Gastrocnemius medialis (tissue), 4 donors: ENCODE measurements around the gene PDGFC. TPM values are rescaled to one million over a fixed set of nuclear protein-coding genes. Genes with fewer than 3 reads are reported as not detected.

Experiments used
- ATAC-seq, 2 donors: fragments of 150-250 bp; one replicate each; pipeline ENCODE4 v1.9.1; 2016
- DNase-seq, 2 donors: peaks; one replicate each; pipeline ENCODE4 v3.0.0-alpha.2; 2019
- H3K27ac ChIP-seq, 4 donors: fragments of 200-600 bp; sonication (generic); 1 replicate in 1 of 4; 2 replicates in 3 of 4; pipeline ENCODE4 v1.5.1; 2016 to 2018; ENCODE audit warnings: mild to moderate bottlenecking in 2 of 4, moderate library complexity in 1 of 4
- H3K27me3 ChIP-seq, 3 donors: fragments of 200-600 bp; sonication (generic) in 2 of 3; 1 replicate in 1 of 3; 2 replicates in 2 of 3; pipeline versions ENCODE4 v1.5.1 to v1.6.0; 2016 to 2019; ENCODE audit warnings: mild to moderate bottlenecking in 1 of 3, moderate library complexity in 1 of 3
- H3K36me3 ChIP-seq, 2 donors: fragments of 200-600 bp; sonication (generic) in 1 of 2; one replicate each; pipeline ENCODE4 v1.5.1; 2017 to 2018
- H3K4me1 ChIP-seq, 2 donors: fragments of 200-600 bp; sonication (generic) in 1 of 2; one replicate each; pipeline ENCODE4 v1.5.1; 2016 to 2017; ENCODE audit warnings: mild to moderate bottlenecking in 2 of 2
- H3K4me3 ChIP-seq, 4 donors: fragments of 200-600 bp; sonication (generic) in 3 of 4; 1 replicate in 1 of 4; 2 replicates in 3 of 4; pipeline ENCODE4 v1.5.1; 2016 to 2019; ENCODE audit warnings: mild to moderate bottlenecking in 2 of 4
- H3K9me3 ChIP-seq, 3 donors: fragments of 200-600 bp; sonication (generic) in 2 of 3; 1 replicate in 1 of 3; 2 replicates in 2 of 3; pipeline ENCODE4 v1.5.1; 2016 to 2019
- POLR2A ChIP-seq, 2 donors: fragments of 450-650 bp; IDR thresholded peaks; one replicate each; pipeline ENCODE4 v1.6.1; 2017; ENCODE audit warnings: antibody characterized with exemption in 2 of 2, mild to moderate bottlenecking in 2 of 2, moderate library complexity in 2 of 2
- in situ Hi-C, 4 donors: fragments of 200-750 bp; cut with MboI; loops; one replicate each; pipeline versions ENCODE4 v1.15.0 to v1.8.0; 2017; ENCODE audit warnings: low sequenced_read_pairs in 4 of 4
- intact Hi-C: fragments of 100-400 bp; cut with DNase I; formaldehyde crosslinking; loops from one replicate; pipeline ENCODE4 v1.15.1; 2023; ENCODE audit warnings: low total_unique reads
- total RNA-seq, 4 donors: library from RNA; depleted of rRNA; stranded (reverse); fragments of >200 nt; gene quantifications; one replicate each; pipeline versions ENCODE4 v1.1.0 to v1.2.3, GENCODE V29; 2016
- TF ChIP-seq, protein P1 (sequence below), 5 experiments: fragments of 450-650 bp in 3 of 5; fragments of 200-600 bp in 2 of 5; sonication (generic) in 2 of 5; IDR thresholded peaks in 4 of 5; conservative IDR thresholded peaks in 1 of 5; 1 replicate in 4 of 5; 2 replicates in 1 of 5; pipeline ENCODE4 v1.5.1; 2016 to 2019; ENCODE audit warnings: antibody characterized with exemption in 5 of 5, mild to moderate bottlenecking in 3 of 5, moderate library complexity in 3 of 5

Gene PDGFC, protein sequence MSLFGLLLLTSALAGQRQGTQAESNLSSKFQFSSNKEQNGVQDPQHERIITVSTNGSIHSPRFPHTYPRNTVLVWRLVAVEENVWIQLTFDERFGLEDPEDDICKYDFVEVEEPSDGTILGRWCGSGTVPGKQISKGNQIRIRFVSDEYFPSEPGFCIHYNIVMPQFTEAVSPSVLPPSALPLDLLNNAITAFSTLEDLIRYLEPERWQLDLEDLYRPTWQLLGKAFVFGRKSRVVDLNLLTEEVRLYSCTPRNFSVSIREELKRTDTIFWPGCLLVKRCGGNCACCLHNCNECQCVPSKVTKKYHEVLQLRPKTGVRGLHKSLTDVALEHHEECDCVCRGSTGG
- total RNA-seq = 10 to 100 TPM in 1 of 4 donors, 1 to 10 TPM in 3; 4.4 to 10.7 (median 6.3) TPM

DNA sequence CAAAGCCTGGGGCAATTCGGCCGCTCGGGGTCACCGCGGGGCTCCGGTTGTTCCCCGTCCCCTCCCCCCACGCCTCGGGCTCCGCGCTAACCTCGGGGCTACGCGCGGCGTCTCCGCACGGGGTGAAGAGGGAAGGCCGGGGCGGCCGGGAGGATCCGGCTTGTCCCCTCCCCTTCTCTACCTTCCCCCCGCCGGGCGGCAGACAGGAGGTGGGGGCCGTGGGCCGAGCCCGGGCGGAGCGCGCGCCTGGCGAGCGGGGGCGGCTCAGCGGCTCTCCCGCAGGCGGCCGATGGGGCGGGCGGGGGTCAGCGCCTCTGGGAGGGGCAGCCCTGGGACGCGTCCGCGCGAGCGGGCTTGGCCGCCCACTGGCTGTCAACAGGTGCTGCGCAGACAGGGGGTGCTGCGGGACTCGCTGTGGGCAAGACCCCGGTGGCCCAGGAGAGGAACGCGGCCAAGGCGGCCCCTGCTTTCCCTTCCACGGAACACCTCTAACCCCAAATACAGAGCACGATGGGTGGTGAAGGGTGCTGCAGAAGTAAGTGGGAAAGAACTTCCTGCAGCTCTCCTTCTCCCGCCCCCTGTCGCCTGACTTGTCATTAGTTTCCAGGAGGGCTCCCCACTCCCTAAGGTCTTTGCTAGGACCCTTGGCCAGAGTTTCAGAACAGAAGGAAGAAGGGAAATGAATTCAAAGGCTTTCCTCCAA lies at the start of gene PDGFC:
Gene PDGFC (minus strand): TSS at position 124 of the 703 bp plus-strand sequence. CDS start 896 bp downstream, outside the sequence.
- in situ Hi-C loops = loop anchor here in 2 of 4 donors (10.0 to 25.0 kb wide), 2 partner anchors 73 to 185 kb away; no protein-coding TSS in a partner anchor
- intact Hi-C loops = loop anchor here (1.0 to 5.0 kb wide), 2 partner anchors 73 to 200 kb away; no protein-coding TSS in a partner anchor
- Histone ChIP-seq H3K27me3 (no peaks in the 10 kb centered on the region), H3K27ac (peak within 1 kb of the TSS; percentile 80 to 86 (median 84)), H3K4me3 (peak within 1 kb of the TSS; percentile 74 to 79 (median 78)), H3K36me3 (no peaks in the 10 kb centered on the region), H3K9me3 (no peaks in the 10 kb centered on the region), H3K4me1 (peaks cover 22 to 26% of the 10 kb centered on the region in 2 donors)
- TF ChIP-seq POLR2A (IDR thresholded peaks at IDR 0.05) = peak; percentile 35 to 54
- TF ChIP-seq, protein P1, sequence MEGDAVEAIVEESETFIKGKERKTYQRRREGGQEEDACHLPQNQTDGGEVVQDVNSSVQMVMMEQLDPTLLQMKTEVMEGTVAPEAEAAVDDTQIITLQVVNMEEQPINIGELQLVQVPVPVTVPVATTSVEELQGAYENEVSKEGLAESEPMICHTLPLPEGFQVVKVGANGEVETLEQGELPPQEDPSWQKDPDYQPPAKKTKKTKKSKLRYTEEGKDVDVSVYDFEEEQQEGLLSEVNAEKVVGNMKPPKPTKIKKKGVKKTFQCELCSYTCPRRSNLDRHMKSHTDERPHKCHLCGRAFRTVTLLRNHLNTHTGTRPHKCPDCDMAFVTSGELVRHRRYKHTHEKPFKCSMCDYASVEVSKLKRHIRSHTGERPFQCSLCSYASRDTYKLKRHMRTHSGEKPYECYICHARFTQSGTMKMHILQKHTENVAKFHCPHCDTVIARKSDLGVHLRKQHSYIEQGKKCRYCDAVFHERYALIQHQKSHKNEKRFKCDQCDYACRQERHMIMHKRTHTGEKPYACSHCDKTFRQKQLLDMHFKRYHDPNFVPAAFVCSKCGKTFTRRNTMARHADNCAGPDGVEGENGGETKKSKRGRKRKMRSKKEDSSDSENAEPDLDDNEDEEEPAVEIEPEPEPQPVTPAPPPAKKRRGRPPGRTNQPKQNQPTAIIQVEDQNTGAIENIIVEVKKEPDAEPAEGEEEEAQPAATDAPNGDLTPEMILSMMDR (IDR thresholded peaks at IDR 0.05 in 4 of 5, conservative IDR thresholded peaks at IDR 0.05 in 1 of 5) = peak in 4 of 5 experiments; percentile 40 to 51 (median 44)
- ATAC-seq (peak; percentile 61 to 63), DNase-seq (peak; percentile 44 to 67)

DNA sequence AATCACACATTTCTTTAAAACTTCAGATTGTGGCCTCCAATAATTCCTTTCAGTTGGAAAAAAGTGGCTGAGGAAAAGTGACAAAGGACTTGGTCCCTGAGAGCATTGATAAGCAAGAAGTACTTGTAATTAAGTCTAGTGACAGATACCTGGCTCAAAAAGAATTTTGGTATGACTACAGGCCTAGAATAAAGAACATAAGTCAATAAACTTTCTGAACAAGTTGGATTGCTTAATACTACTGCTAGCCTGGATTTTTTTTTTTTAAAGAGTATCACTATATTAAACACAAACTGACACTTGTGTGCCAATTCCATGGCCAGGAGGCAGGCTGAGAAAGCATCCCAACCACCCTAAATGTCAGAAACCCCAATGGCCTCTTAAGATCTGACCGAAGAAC lies 49.3 kb upstream of the PDGFC start:
- no peak overlapping the region for H3K27ac ChIP-seq
- no peak for TF ChIP-seq POLR2A (IDR thresholded peaks at IDR 0.05)
- TF ChIP-seq, protein P1 (IDR thresholded peaks at IDR 0.05 in 4 of 5, conservative IDR thresholded peaks at IDR 0.05 in 1 of 5) = no peak
- no peak for DNase-seq
- H3K4me1 ChIP-seq = no peaks in the 10 kb centered on the region
- no peaks in the 10 kb centered on the region for H3K9me3 ChIP-seq
- H3K36me3 ChIP-seq = no peaks in the 10 kb centered on the region
- ATAC-seq = no peak
- H3K27me3 ChIP-seq = no peaks in the 10 kb centered on the region
- intact Hi-C loops = no loop called here
- in situ Hi-C loops = no loop called here
- H3K4me3 ChIP-seq = no peak overlapping the region

DNA sequence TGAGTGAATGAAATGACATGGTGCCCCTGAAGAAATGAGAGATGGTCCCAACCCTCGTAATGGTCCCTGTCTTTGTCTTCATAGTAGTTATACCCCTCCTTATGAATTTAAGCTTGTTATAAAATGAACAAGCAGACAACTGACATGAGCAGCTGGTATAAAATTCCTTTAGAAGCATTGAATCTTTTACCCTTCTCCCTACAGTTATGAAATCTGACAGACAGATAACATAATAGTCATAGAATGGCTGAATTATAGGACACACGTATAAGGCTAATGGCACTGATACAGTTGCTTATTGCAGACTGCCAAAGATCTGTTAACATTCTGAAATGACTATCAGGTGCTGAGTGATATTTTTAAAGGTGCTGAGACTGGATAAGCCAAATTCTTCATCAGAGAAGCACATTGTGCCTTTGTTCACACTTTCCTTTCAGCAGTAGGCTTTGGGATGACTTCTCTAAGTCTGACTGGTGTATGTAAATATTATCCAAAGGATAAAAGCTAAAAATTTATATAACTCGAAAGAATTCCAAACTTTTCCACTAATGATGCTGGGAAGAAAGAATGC lies 47.4 kb upstream of the PDGFC start:
- H3K9me3 ChIP-seq = no peaks in the 10 kb centered on the region
- no peak overlapping the region for H3K27ac ChIP-seq
- DNase-seq (no peak), ATAC-seq (no peak)
- no peaks in the 10 kb centered on the region for H3K4me1 ChIP-seq
- H3K27me3 ChIP-seq = no peaks in the 10 kb centered on the region
- in situ Hi-C loops (no loop called here), intact Hi-C loops (no loop called here)
- no peak overlapping the region for H3K4me3 ChIP-seq
- TF ChIP-seq, protein P1 (IDR thresholded peaks at IDR 0.05 in 4 of 5, conservative IDR thresholded peaks at IDR 0.05 in 1 of 5) = no peak
- no peak for TF ChIP-seq POLR2A (IDR thresholded peaks at IDR 0.05)
- no peaks in the 10 kb centered on the region for H3K36me3 ChIP-seq

DNA sequence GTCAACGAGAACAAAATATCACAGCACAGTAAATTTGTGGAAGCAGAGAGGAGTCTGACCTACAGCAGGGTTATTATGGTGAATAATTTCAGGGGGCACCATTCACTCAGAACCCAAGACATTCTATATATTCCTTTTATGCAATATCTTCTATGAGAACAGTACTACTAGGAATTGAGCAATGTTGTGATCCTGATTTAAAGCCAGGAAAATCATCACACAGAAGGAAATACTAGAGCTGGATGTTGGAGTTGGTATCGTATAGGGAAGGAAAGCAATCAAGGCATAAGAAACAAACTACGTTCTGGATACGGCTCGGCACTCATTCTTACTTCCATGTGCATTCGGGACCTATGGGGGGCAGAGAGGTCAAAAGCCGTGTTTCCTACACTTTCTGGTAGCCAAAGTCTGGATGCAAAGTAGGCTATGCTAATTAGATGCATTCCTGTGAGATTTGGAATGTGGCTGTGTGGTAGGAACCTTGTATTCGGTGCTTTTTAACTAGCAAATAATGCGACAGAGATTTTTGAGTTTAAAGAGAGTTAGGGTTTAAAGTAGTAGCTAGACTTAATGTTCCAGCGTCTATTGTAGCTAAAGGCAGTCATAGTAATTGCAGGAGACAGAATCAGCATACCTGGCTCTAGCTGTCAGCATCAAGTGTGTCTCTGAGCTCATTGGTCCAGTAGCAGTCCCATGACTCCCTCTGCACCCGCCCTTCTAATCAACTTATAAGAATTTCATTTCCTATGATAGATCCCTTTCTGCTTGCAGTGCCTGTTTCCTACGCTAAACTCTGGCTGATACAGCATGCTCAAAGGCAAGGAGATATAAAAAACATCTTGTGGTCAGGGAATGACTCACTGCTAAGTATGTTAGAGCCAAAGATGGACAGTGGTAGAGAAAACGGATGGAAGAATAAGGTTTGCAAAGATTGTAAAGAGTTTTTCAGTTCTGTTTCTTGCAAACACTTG lies 43.3 kb upstream of the PDGFC start:
- intact Hi-C loops (no loop called here), in situ Hi-C loops (no loop called here)
- H3K27ac ChIP-seq = no peak overlapping the region
- no peaks in the 10 kb centered on the region for H3K27me3 ChIP-seq
- no peaks in the 10 kb centered on the region for H3K9me3 ChIP-seq
- ATAC-seq = peak in 1 of 2 donors; percentile 71
- no peaks in the 10 kb centered on the region for H3K36me3 ChIP-seq
- no peak for DNase-seq
- no peak overlapping the region for H3K4me3 ChIP-seq
- no peaks in the 10 kb centered on the region for H3K4me1 ChIP-seq
- TF ChIP-seq, protein P1 (IDR thresholded peaks at IDR 0.05 in 4 of 5, conservative IDR thresholded peaks at IDR 0.05 in 1 of 5) = no peak
- no peak for TF ChIP-seq POLR2A (IDR thresholded peaks at IDR 0.05)
